Articular chondrocyte of knee joint (primary cell): ENCODE data around the gene C19orf67. TPM values are rescaled to one million over a fixed set of nuclear protein-coding genes. Genes with fewer than 3 reads are reported as not detected.

Experiments used
- total RNA-seq: library from RNA; depleted of rRNA; stranded (reverse); fragments of >200 nt; gene quantifications from 2 replicates; pipeline ENCODE4 v1.2.3, GENCODE V29; 2012

The C19orf67 gene
- total RNA-seq, result not detected in 2 replicates

DNA sequence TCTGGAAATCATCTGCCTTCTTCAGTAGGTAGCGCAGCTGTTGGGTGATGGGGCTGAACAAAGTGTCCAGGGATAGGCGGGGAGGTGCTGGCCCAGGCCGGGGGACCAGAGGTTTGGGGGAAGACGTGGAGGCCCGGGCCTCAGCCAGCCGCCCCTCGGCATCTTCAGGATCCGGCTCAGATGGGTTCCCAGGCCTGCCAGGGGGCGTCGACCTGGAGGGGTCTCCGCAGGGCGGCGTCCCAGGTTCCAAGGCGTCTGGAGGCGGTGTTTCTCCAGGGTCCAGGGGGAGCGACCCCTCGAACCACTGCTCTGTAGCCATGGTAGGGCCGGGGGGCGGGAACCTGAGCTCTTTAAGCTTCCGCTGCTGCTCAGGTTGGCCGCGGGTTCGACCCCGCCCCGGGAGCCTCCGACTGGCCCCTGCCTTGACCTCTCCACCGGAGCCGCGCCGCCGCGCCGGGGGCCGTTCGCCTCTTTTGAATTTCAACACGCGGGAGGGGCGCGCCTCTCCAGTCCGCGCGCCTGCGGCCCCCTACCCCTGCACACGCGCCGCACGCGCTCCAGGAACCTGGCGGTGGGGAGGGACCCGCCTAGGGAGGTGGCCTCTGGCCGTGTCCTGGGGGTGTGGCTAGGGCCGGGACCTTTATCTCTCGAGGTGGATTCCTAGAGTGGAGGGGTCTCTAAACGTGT, at the start of gene C19orf67:
C19orf67 (minus strand) TSS at position 475 of the 687 bp plus-strand sequence; CDS start at position 319, 156 bp downstream.

DNA sequence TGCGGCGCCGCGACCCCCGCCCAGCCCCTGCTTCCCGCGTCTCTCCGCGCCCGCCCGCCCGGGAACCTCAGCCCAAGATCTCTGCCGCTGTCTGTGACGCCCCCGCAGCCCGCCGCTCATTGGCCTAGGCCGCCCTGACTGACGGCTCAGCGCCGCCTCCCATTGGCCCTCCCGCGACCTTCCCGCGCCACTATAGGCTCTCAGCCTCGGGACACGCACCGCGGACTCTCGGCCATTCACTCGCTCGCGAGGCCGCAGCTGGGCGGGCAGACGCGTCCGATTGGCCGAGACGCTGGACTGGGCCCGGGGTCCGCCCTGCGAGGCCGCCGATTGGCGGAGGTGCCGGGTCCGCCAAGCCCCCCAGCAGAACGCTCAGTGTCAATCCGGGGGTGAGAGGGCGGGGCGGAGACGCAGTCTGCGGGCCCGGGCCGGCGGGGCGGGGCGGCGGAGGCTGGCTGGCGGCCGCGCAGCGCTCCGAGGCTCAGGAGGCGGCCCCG, 32.1 kb upstream of the C19orf67 start, which contains the start of gene PRKACA:
PRKACA (minus strand) TSS at position 95 of the 497 bp plus-strand sequence. CDS start 215 bp downstream, outside the sequence.

DNA sequence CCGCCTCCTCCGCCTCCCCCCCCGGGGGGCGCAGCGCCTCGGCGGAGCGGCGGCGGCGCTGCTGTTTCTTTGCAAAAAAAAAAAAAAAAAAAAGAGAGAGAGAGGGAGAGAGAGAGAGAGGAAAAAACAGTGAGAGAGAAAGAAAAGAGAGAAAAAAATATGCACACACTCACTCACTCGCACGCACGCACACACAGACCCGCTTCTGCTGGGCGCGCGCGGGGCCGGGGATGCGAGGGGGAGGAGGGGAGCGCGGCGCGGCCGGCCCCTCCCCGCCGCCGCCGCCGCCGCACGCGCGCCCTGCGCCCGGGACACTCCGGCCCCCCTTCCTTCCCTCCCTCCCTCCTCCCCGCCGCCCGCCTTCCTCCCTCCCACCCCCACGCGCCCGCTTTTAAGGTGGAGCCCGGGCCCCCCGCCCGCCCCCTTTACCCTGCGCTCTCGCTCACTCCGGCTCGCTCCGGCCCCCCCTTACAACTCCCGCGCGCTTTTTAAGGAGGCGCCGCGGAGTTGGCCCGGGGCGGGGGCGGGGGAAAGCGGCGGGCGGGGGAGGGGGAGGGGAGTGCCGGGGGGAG, 5.0 kb upstream of the C19orf67 start, which contains the start of gene SAMD1:
SAMD1 (minus strand) TSS at position 243 of the 572 bp plus-strand sequence.

GRCh38 chr19:14072535-14073260, 12.9 kb downstream of the C19orf67 start, which contains the start of gene MISP3:
TSS of gene MISP3 (plus strand) at chr19:14072786. CDS start at chr19:14073310, 524 bp downstream.

GRCh38 chr19:14061751-14062557, 23.6 kb downstream of the C19orf67 start, which contains the start of gene PALM3:
TSS of gene PALM3 (minus strand) at chr19:14062076. CDS start at chr19:14061980, 96 bp downstream.

DNA sequence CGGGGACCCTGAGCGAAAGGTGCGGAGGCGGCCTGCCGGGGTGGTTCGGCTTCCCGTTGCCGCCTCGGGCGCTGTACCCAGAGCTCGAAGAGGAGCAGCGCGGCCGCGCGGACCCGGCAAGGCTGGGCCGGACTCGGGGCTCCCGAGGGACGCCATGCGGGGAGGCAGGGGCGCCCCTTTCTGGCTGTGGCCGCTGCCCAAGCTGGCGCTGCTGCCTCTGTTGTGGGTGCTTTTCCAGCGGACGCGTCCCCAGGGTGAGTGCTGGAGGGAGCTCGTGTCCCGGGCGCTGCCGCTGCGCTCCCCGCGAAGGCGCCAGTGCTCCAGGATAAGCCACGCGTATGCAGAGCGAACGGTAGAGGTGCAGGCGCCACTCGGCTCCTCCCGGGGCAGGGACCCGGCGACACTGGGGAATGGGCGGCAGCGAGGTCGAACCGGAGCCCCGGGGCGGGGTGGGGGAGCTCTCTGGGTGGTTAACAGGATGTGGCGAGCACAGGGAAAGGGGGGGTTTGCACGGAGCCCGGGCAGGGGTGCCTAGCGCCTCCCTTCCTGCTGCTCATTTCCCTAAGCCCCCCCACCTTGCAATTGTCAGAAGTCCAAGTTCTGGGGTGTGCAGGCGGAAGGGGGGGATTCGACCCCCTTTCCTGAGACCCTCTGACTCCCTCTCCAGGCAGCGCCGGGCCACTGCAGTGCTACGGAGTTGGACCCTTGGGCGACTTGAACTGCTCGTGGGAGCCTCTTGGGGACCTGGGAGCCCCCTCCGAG, 53.7 kb downstream of the C19orf67 start, which contains the start of gene IL27RA:
IL27RA (plus strand) TSS at position 44 of the 762 bp plus-strand sequence; CDS start at position 155, 111 bp downstream.

Other genes starting within 250 kb of the C19orf67 start
- not detected in 2 replicates for gene NANOS3, start 208.6 kb downstream of the C19orf67 start, total RNA-seq
- 0.54 and 0.65 TPM in 2 replicates for gene BRME1, start 179.7 kb downstream of the C19orf67 start, total RNA-seq
- gene CC2D1A, start 179.6 kb downstream of the C19orf67 start, total RNA-seq, result 15.5 and 17.0 TPM in 2 replicates
- 7.6 and 8.6 TPM in 2 replicates for gene PODNL1, start 147.4 kb downstream of the C19orf67 start, total RNA-seq
- gene DCAF15, start 133.3 kb downstream of the C19orf67 start, total RNA-seq, result 7.7 and 8.6 TPM in 2 replicates
- 2.1 and 2.6 TPM in 2 replicates for gene RFX1, start 79.5 kb downstream of the C19orf67 start, total RNA-seq
- gene RLN3, start 57.6 kb downstream of the C19orf67 start, total RNA-seq, result not detected in 2 replicates
- gene IL27RA, start 54.0 kb downstream of the C19orf67 start, total RNA-seq, result 1.4 and 2.0 TPM in 2 replicates
- gene PALM3, start 23.7 kb downstream of the C19orf67 start, total RNA-seq, result under 0.01 TPM in 2 replicates
- gene MISP3, start 13.0 kb downstream of the C19orf67 start, total RNA-seq, result 0.22 and 0.26 TPM in 2 replicates
- 18.6 and 19.3 TPM in 2 replicates for gene SAMD1, start 5.0 kb upstream of the C19orf67 start, total RNA-seq
- gene PRKACA, start 32.0 kb upstream of the C19orf67 start, total RNA-seq, result 43.5 and 46.8 TPM in 2 replicates
- 5.0 and 8.8 TPM in 2 replicates for gene ASF1B, start 50.8 kb upstream of the C19orf67 start, total RNA-seq
- 4.1 and 4.8 TPM in 2 replicates for gene ADGRL1, start 120.4 kb upstream of the C19orf67 start, total RNA-seq